ENCODE data around the gene PEX3. TPM values are rescaled to one million over a fixed set of nuclear protein-coding genes. Genes with fewer than 3 reads are reported as not detected.

Gene PEX3
- total and polyA plus RNA-seq, 2 donors (not counting 1 experiment from before 2014, with no cell fraction given): 9.3 to 23.2 TPM

DNA sequence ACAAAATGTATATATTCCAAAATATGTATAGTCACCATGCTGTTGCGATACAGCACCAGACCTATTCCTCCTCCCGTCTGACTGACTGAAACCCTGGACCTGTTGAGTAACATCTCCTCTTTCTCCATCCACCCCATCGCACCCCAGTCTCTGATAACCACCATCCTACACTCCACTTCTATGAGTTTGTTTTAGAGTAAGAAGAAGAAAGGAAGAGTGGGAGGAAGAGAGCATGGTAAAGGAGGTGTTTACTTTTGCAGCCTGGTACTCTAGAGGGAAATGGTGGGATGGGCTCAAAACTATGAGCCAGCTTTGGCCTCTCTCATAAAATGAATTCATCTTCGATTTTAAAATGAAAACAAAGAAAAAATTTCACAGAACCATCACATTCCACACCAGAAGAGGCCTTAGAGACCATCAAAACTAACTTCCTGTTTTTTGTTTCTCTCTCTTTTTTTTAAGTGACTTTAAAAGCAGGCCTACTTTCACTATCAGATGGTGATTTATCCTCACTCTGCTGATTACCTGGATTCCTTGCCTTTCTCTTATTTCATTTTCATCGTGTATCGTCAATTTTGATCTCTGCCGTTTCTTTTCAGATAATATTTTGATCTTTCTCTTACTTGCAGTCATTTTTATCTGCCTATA is 77.7 kb downstream of the PEX3 start:
- Histone ChIP-seq H3K4me1 (ENCODE audit: control insufficient read depth in 2 of 2, insufficient read depth in 2 of 2, low read length in 2 of 2) (peaks cover 8 to 11% of the 10 kb centered on the region in 2 donors), H3K79me2 (ENCODE audit: control insufficient read depth, insufficient read depth, low read length) (no peaks in the 10 kb centered on the region), H3K27ac (ENCODE audit: low read length in 2 of 2) (peak overlapping the region; percentile 61 to 70), H4K20me1 (ENCODE audit: control insufficient read depth, insufficient read depth, low read length, poor library complexity, severe bottlenecking) (no peaks in the 10 kb centered on the region), H3K9ac (ENCODE audit: low read length) (no peak overlapping the region), H3K9me3 (ENCODE audit: control extremely low read depth in 1 of 3, control insufficient read depth in 2 of 3, insufficient read depth in 1 of 3, low read length in 2 of 3) (no peaks in the 10 kb centered on the region), H3K4me3 (ENCODE audit: control extremely low read depth in 1 of 5, extremely low read depth in 1 of 5, insufficient read depth in 1 of 5, low read depth in 2 of 5, low read length in 4 of 5) (no peak overlapping the region), H3K4me2 (replicated peaks; ENCODE audit: low read depth, low read length, poor library complexity, severe bottlenecking) (peak overlapping the region; percentile 39), H3K36me3 (replicated peaks in 1 of 2; ENCODE audit: control extremely low read depth in 1 of 2, control insufficient read depth in 1 of 2, extremely low read depth in 1 of 2, insufficient read depth in 2 of 2, low read length in 1 of 2) (no peaks in the 10 kb centered on the region), H3K27me3 (replicated peaks in 1 of 4; ENCODE audit: control extremely low read depth in 1 of 4, control insufficient read depth in 3 of 4, insufficient read depth in 4 of 4, low read length in 3 of 4) (no peaks in the 10 kb centered on the region), H2AFZ (ENCODE audit: insufficient read depth, low read depth, low read length, poor library complexity, severe bottlenecking) (peak overlapping the region; percentile 68)
- Mint-ChIP-seq H3K27me3 (no peaks in the 10 kb centered on the region), H3K27ac (peak overlapping the region; percentile 89), H3K9me3 (ENCODE audit: insufficient read depth) (no peaks in the 10 kb centered on the region), H3K4me1 (peaks cover 9% of the 10 kb centered on the region), H3K4me3 (no peak overlapping the region)
- DNase-seq (peak; percentile 60), ATAC-seq (ENCODE audit: low read depth) (peak; percentile 69)
- ChIA-PET CTCF (interaction anchor here (1.0 to 1.2 kb wide), 2 partner anchors 14 to 26 kb away, joined by 3 to 4 read pairs; no protein-coding TSS in a partner anchor), POLR2A (no interaction called here)
- TF ChIP-seq, protein P1, sequence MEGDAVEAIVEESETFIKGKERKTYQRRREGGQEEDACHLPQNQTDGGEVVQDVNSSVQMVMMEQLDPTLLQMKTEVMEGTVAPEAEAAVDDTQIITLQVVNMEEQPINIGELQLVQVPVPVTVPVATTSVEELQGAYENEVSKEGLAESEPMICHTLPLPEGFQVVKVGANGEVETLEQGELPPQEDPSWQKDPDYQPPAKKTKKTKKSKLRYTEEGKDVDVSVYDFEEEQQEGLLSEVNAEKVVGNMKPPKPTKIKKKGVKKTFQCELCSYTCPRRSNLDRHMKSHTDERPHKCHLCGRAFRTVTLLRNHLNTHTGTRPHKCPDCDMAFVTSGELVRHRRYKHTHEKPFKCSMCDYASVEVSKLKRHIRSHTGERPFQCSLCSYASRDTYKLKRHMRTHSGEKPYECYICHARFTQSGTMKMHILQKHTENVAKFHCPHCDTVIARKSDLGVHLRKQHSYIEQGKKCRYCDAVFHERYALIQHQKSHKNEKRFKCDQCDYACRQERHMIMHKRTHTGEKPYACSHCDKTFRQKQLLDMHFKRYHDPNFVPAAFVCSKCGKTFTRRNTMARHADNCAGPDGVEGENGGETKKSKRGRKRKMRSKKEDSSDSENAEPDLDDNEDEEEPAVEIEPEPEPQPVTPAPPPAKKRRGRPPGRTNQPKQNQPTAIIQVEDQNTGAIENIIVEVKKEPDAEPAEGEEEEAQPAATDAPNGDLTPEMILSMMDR (IDR thresholded peaks at IDR 0.05): no peak
- TF ChIP-seq EZH2 (IDR thresholded peaks at IDR 0.05; ENCODE audit: borderline replicate concordance, insufficient read depth, low read depth, low read length, poor library complexity, severe bottlenecking): no peak
- WGBS (ENCODE audit: insufficient coverage): 83% methylated on average over 3 of the region's 7 CpGs
- intact Hi-C loops (cut with micrococcal nuclease): loop anchor here (1.0 kb wide), 1 partner anchor 315 kb away; the partner anchor contains the start of gene LTV1

DNA sequence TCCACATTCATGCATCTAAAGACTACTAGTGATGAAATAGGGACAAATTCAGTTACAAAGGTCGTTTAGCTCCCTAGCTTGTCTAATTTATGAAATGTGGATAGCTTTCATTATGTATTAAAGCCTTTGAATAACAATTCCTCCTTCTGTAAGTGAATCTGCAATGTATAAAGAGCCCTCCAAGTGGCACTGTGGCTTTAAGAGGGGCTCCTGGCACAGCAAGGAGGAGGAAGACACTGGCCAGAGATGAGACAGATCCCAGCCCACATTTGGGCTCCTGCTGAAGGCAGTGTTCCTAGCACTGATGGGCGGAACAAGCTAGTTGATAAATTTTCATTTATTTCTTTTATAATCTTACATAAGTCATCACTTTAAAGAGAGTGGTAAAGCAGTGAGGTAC is 78.5 kb downstream of the PEX3 start:
- Histone ChIP-seq H3K4me1 (ENCODE audit: control insufficient read depth in 2 of 2, insufficient read depth in 2 of 2, low read length in 2 of 2) (peaks cover 8 to 11% of the 10 kb centered on the region in 2 donors), H3K27me3 (replicated peaks in 1 of 4; ENCODE audit: control extremely low read depth in 1 of 4, control insufficient read depth in 3 of 4, insufficient read depth in 4 of 4, low read length in 3 of 4) (no peaks in the 10 kb centered on the region), H3K9me3 (ENCODE audit: control extremely low read depth in 1 of 3, control insufficient read depth in 2 of 3, insufficient read depth in 1 of 3, low read length in 2 of 3) (no peaks in the 10 kb centered on the region), H3K4me3 (ENCODE audit: control extremely low read depth in 1 of 5, extremely low read depth in 1 of 5, insufficient read depth in 1 of 5, low read depth in 2 of 5, low read length in 4 of 5) (no peak overlapping the region), H3K79me2 (ENCODE audit: control insufficient read depth, insufficient read depth, low read length) (no peaks in the 10 kb centered on the region), H4K20me1 (ENCODE audit: control insufficient read depth, insufficient read depth, low read length, poor library complexity, severe bottlenecking) (no peaks in the 10 kb centered on the region), H3K4me2 (replicated peaks; ENCODE audit: low read depth, low read length, poor library complexity, severe bottlenecking) (no peak overlapping the region), H3K27ac (ENCODE audit: low read length in 2 of 2) (peak overlapping the region in 1 of 2 donors; percentile 70), H3K36me3 (replicated peaks in 1 of 2; ENCODE audit: control extremely low read depth in 1 of 2, control insufficient read depth in 1 of 2, extremely low read depth in 1 of 2, insufficient read depth in 2 of 2, low read length in 1 of 2) (no peaks in the 10 kb centered on the region), H3K9ac (ENCODE audit: low read length) (no peak overlapping the region), H2AFZ (ENCODE audit: insufficient read depth, low read depth, low read length, poor library complexity, severe bottlenecking) (peak overlapping the region; percentile 8)
- ATAC-seq (ENCODE audit: low read depth) (no peak), DNase-seq (no peak)
- ChIA-PET POLR2A (no interaction called here), CTCF (interaction anchor here (0.7 to 1.2 kb wide), 3 partner anchors 13 to 319 kb away, joined by 3 to 4 read pairs (median 3); no protein-coding TSS in a partner anchor)
- peaks cover 9% of the 10 kb centered on the region for H3K4me1 Mint-ChIP-seq
- TF ChIP-seq, protein P1 (IDR thresholded peaks at IDR 0.05): no peak
- TF ChIP-seq EZH2 (IDR thresholded peaks at IDR 0.05; ENCODE audit: borderline replicate concordance, insufficient read depth, low read depth, low read length, poor library complexity, severe bottlenecking): no peak
- H3K4me3 Mint-ChIP-seq: no peak overlapping the region
- intact Hi-C loops (cut with micrococcal nuclease): no loop called here
- H3K27ac Mint-ChIP-seq: no peak overlapping the region
- no CpG with 5 or more reads among the region's 2 CpGs for WGBS (ENCODE audit: insufficient coverage)
- no peaks in the 10 kb centered on the region for H3K27me3 Mint-ChIP-seq
- no peaks in the 10 kb centered on the region for H3K9me3 Mint-ChIP-seq (ENCODE audit: insufficient read depth)
